ENCODE results near the gene MBTPS1. TPM values are rescaled to one million over a fixed set of nuclear protein-coding genes. Genes with fewer than 3 reads are reported as not detected.

Gene MBTPS1
- total and polyA plus RNA-seq, 8 donors = 21.4 to 112 (median 56.1) TPM

DNA sequence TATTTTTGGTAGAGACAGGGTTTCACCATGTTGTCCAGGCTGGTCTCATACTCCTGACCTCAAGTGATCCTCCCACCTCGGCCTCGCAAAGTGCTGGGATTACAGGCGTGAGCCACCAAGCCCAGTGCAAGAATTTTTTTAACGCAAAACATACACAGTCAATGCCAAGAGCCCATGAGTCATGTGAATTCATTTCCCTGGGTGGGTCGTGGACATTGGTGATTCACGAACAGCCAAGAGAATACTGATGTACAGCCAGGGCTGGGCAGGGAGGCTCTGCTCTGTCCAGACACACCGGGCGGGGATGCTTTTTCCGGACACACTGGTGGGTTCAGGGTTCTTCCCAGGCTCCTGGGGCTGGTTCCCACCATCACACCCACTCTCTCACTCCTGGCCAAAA is 91.9 kb downstream of the MBTPS1 start:
- TF ChIP-seq, protein P1, sequence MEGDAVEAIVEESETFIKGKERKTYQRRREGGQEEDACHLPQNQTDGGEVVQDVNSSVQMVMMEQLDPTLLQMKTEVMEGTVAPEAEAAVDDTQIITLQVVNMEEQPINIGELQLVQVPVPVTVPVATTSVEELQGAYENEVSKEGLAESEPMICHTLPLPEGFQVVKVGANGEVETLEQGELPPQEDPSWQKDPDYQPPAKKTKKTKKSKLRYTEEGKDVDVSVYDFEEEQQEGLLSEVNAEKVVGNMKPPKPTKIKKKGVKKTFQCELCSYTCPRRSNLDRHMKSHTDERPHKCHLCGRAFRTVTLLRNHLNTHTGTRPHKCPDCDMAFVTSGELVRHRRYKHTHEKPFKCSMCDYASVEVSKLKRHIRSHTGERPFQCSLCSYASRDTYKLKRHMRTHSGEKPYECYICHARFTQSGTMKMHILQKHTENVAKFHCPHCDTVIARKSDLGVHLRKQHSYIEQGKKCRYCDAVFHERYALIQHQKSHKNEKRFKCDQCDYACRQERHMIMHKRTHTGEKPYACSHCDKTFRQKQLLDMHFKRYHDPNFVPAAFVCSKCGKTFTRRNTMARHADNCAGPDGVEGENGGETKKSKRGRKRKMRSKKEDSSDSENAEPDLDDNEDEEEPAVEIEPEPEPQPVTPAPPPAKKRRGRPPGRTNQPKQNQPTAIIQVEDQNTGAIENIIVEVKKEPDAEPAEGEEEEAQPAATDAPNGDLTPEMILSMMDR (IDR thresholded peaks at IDR 0.05) = no peak
- TF ChIP-seq POLR2AphosphoS5 (IDR thresholded peaks at IDR 0.05) = no peak
- intact Hi-C loops (cut with DNase I; ENCODE audit: low total_unique reads) = no loop called here
- Histone ChIP-seq H3K36me3 (no peaks in the 10 kb centered on the region), H3K4me1 (no peaks in the 10 kb centered on the region), H3K9me3 (peaks cover 7 to 21% (median 18%) of the 10 kb centered on the region in 4 donors), H3K4me3 (no peak overlapping the region), H3K27ac (no peak overlapping the region), H3K27me3 (peaks cover 0 to 31% (median 0%) of the 10 kb centered on the region in 3 donors)
- WGBS, 5 donors = 59 to 66% (median 60%) methylated on average over 9 of the region's 9 CpGs
- DNase-seq = no peak

DNA sequence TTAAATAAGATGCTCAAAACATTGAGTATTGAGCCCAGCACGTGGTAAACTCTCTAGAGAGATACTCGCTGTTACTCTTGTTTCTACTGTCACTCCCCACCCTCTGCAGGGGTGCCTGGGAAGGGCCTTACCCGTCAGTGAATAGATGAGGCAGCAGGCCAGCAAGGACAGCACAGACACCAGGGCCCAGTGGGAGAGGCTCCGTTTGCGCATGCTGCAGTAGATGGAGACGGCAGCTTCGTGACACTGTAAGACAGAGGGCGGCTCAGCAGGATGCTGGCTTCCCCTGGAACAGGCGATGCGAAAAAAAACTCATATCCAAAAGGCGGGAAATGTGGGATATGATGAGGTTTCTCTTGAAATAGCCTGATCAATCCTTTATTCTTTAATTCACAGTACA is 94.1 kb downstream of the MBTPS1 start:
- Histone ChIP-seq H3K27me3 (peaks cover 0 to 16% (median 0%) of the 10 kb centered on the region in 3 donors), H3K4me1 (no peaks in the 10 kb centered on the region), H3K36me3 (no peaks in the 10 kb centered on the region), H3K27ac (no peak overlapping the region), H3K9me3 (peaks cover 7 to 30% (median 23%) of the 10 kb centered on the region in 4 donors), H3K4me3 (no peak overlapping the region)
- intact Hi-C loops (cut with DNase I; ENCODE audit: low total_unique reads) = no loop called here
- 72 to 80% (median 79%) methylated on average over 11 of the region's 11 CpGs for WGBS, 5 donors
- TF ChIP-seq EP300 (IDR thresholded peaks at IDR 0.05) (no peak), POLR2A (IDR thresholded peaks at IDR 0.05) (no peak), POLR2AphosphoS5 (IDR thresholded peaks at IDR 0.05) (no peak)
- TF ChIP-seq, protein P1 (IDR thresholded peaks at IDR 0.05) = no peak
- DNase-seq = no peak

DNA sequence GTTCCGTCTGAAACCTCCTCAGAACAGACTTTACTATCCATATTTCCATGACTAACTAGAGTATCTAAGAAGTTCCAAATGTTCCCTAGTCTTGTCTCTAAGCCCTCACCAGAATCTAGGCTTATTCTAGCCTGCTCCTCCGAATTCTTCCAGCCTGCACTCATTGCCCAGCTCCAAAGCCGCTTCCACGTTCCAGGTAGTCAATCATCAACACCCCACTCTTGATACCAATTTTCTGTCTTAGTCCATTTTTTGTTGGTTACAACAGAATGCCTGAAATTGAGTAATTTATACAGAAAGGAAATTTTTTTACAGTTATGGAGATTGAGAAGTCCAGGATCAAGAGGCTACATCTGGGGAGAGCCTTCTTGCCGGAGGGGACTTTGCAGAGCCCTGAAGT is 95.3 kb downstream of the MBTPS1 start:
- TF ChIP-seq EP300 (IDR thresholded peaks at IDR 0.05) (no peak), POLR2AphosphoS5 (IDR thresholded peaks at IDR 0.05) (no peak), POLR2A (IDR thresholded peaks at IDR 0.05) (no peak)
- TF ChIP-seq, protein P1 (IDR thresholded peaks at IDR 0.05) = no peak
- peaks cover 0 to 19% (median 0%) of the 10 kb centered on the region in 3 donors for H3K27me3 ChIP-seq
- H3K4me3 ChIP-seq = no peak overlapping the region
- WGBS, 5 donors = 80 to 97% (median 91%) methylated on average over 5 of the region's 5 CpGs
- H3K36me3 ChIP-seq = no peaks in the 10 kb centered on the region
- no peak overlapping the region for H3K27ac ChIP-seq
- no peak for DNase-seq
- H3K9me3 ChIP-seq = peaks cover 7 to 30% (median 23%) of the 10 kb centered on the region in 4 donors
- no peaks in the 10 kb centered on the region for H3K4me1 ChIP-seq
- intact Hi-C loops (cut with DNase I; ENCODE audit: low total_unique reads) = no loop called here

DNA sequence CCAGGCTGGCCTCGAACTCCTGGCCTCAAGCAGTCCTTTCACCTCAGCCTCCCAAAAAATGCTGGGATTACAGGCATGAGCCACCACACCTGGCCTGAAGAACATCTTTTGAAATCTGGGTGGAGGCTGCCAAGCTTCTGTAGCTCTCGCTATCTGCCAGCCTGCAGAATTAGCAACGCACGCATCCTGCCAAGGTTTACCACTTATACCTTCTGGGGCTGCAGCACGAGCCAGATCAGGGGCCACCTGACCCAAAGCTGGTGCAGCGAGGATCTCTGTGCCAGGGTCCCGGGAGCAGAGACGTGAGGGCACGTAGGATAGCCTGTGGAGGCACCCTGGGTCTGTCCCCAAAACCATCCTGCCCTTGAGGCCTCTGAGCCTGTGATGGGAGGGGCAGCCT is 96.4 kb downstream of the MBTPS1 start:
- no peak for DNase-seq
- H3K27ac ChIP-seq = no peak overlapping the region
- TF ChIP-seq, protein P1 (IDR thresholded peaks at IDR 0.05) = no peak
- no peak for TF ChIP-seq POLR2AphosphoS5 (IDR thresholded peaks at IDR 0.05)
- TF ChIP-seq POLR2A (IDR thresholded peaks at IDR 0.05) = no peak
- TF ChIP-seq EP300 (IDR thresholded peaks at IDR 0.05) = no peak
- peaks cover 7 to 30% (median 23%) of the 10 kb centered on the region in 4 donors for H3K9me3 ChIP-seq
- no peaks in the 10 kb centered on the region for H3K4me1 ChIP-seq
- peaks cover 0 to 25% (median 0%) of the 10 kb centered on the region in 3 donors for H3K27me3 ChIP-seq
- 83 to 91% (median 89%) methylated on average over 6 to 9 of the region's 9 CpGs for WGBS, 5 donors
- H3K36me3 ChIP-seq = no peaks in the 10 kb centered on the region
- intact Hi-C loops (cut with DNase I; ENCODE audit: low total_unique reads) = no loop called here
- no peak overlapping the region for H3K4me3 ChIP-seq

Measured in stomach (tissue), 9 donors.